NOMO-1 treated with DMSO at 0.1 percent for 48 hours (cell line): ENCODE results near the gene FASTK.

Experiments
- DNase-seq: peaks from one replicate; lab custom pipeline; 2025; ENCODE audit not compliant: unreplicated experiment; lab: John Stamatoyannopoulos, UW

FASTK gene

DNA sequence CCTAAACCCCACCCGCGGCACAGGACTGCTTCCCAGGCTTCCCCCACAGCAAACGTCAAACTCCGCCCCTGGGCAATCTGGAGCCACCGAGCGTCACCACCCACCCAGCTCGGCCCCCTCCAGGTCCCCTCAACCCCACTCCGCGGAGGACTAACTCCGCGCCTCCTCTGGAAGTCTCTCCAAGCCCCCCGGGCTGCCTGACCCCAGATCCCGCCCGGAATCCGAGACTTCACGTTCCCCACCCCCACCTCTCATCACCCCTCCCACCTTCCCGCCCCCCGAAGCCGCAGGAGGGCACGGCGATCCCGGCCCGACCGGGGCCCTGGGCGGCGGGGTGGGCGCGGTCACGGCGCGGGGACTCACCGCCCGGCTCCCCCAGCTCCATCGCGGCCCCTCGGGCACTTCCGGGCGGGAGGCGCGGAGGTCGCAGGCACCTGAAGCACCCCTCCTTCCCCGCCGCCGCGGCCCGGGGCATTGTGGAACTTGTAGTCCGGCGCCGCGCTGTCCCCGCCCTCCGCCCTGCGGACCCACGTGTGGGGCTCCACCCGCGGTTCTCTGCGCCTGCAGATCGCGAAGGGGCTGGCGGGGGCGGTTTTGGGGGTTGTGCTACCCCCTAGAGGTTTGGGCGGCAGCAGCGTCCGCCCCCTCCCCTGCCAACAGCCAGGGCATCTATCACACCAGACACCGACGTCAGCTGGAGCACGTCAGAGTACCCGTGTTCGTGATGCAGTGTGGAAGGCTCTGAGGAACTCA, 2.6 kb upstream of the FASTK start, which contains the start of gene TMUB1:
Gene TMUB1, minus strand, starts transcription at position 423 of the 753 bp plus-strand sequence. CDS start 930 bp downstream, outside the sequence.
- DNase-seq = peak; percentile 22

DNA sequence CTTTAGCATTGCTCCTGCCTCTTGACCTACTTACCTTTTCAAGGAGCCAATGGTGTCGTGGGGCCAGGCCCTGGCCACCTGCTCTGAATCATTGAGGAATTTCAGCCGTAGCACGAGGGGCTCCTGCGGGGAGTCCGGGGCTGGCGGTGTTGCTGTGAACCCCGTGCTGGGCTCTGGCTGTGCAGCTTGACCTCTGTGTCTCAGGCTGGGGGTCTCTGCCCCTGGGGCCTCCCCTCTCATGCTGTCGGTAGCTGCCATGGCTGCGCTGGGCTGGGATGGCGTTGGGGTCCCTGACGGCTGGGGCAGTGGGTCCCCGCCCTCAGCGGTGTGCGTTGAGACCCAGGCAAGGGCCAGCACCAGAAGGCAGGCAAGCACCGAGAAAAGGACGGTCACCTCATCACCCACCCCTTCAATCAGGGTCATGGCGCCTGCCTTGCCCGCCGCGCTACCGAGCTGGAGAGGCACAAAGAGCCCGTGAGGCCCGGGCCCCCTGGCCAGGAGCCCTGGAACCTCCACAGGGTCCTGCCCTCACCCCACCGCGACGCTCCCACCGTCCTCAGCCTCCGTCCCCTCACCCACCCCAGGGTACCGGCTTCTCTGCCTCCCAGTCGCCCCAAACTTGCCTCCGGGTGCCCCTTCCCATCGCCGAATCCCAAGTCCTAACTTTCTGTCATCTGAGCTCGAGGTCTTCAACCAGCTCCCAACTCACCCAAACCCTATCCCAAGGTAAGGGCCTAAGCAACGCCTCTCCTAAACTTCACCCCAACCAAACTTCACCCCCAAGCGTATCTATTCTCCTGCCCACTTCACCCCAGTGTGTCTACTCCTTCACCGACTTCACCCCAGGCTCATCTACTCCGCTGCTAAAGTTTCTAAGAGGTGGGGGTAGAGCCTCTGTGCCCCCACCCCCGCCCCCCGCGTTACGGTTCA, 1.8 kb upstream of the FASTK start:
- no peak for DNase-seq

DNA sequence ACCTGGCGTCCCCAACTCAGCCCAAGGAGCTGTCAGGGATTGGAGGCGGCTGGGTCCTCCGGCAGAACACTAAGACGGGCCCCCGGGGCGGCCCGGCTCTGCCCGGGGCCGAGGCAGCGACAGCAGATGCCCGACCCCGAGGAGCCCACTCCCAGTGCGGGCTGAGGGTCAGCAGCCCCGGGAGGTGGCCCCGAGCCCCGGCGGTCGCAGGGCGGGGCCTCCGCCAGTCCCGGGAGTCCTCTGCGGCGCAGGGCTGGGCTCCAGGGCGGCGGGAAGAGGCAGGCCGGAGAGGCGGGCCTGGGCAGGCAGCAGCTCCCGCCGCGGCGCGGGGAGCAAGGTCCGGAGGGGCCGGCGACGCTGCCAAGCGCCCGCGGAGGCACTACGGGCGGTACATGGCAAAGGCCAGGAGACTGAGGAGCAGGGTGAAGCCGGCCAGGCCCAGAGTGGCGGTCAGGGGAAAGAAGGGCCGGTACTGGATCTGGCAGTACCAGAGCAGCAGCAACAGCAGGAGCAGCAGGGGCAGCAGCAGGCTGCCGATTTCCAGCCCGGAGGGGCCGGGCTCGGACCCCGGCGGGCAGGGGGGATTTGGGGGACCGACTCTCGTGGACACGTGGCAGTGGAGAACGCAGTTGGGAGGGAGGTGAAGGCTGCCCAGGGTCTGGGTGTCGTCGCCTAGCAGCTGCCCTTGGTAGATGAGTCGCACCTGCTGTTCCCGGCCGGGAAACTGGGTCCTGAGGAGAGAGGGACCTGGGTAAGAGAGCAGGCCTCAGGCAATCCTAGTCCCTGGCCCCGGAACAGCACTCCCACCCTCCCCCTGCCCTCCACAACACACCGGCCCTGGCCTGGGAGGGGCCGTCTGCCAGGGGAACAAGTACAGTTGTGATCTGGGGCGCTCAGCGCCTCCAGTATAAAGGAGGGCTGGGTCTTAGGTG, 827 bp upstream of the FASTK start:
- no peak for DNase-seq

DNA sequence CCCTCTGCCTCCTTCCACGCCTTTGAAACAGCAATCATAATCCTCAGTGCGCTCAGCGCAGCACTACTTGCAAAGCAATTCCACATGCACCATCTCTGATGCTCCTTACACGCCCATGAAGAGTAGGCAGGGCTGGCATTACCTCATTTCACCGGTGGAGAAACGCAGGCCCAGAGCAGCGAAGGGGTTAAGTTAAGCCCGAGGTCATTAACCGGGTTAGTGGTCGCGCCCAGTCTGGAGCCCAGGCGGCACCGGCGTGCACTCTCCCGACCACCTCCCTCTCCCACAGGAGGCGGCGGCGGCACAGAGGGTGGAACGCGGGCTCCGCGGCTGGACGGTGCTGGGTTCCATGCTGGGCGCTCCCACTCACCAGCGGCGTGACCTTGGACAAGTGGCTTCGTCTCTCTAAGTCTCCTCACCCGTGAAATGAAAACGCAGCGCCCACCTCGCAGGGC, 515 bp downstream of the FASTK start:
- no peak for DNase-seq

DNA sequence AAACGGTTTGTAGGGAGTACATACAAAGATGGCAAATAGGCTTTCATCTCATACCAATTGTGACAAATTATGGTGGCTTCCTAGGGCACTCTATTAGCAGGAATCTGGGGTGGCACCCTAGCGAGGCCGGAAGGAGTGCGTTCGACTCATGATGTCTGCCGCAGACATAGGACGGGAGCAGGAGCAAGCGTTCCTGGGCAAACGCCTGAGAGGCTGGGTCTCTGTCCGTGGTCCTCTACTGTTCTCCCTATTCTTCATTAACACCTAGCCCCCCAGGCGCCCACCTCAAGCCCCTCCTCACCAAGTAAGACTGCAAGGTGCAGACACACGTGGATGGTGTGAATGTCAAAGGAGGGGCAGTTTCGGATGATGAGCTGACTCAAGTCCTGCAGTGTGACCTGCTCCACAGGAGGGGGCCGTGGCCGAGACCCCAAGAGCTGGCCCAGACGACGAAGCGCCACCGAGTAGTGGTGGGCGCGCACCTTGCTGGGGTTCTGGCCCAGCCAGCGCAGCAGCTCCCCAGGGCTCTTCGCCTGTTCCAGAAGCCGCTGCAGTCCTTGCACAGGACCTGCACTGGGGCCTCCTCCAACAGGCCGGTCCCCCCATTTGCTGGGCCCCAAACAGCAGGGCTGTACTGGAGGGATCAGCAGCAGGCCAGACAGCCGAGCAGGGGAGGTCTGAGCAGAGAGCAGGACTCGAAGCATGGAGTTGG, 1.3 kb downstream of the FASTK start:
- DNase-seq = no peak

DNA sequence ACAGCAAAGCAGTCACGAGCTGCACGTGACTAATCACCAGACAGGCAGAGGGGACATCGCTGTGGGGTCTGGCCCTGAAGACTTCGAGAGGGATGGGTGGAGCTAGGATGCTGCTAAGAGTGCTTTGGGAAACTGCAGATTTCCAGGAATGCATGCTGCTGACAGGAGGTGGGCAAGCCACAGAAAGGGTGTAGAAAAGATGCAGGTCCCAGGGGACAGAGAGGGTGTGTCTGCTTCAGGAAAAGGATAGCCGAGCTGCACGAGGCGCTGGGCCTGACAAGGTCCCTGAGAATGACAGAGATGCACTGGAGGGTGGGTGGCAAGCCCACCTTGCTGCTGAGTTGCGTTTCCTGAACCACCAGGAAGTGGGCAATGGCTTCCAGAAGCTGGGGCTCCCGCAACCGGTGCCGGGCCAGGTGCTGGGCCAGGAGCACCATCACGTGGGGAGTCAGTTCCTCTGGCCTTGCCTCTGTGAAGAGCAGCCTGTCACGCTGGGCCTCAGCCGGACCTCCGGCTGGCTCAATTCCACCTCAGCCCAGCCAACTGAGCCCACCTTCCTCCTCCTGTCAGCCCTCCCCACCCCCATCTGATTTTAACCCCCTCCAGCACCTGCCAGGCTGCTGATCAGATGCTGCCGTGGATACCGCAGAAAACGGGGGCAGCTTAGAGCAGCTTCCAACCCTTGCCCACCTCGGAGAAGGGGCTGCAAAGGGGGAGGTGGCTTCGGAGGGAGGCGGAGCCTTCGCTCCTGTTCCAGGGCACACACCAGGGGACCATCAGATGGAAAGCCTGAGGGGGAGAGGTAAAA, 2.2 kb downstream of the FASTK start:
- no peak for DNase-seq

DNA sequence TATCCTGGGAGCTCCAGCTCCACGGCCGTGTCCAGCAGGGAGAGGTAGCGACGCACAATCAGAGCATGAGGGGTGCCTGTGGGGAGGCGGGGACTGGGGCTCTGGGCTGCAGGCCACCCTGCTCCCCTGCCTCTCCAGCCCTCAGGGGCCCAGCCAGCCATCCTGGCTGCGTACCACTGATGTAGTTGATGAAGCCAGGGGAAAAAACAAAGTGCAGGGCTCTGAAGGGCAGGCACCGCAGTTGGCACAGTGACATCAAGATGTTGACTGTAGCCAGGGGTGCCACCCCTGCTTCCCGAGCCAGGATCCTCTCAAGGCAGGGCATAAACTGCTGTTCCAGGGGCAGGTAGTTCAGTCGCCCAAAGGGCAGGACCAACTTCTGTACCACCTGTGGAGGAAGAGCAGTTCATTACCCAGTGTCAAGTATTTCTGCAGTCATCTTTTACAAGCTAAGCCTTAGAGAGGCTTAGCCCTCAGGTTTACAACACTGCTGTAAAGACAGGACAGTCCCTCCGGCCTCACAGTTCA, 2.8 kb downstream of the FASTK start:
- DNase-seq = no peak

DNA sequence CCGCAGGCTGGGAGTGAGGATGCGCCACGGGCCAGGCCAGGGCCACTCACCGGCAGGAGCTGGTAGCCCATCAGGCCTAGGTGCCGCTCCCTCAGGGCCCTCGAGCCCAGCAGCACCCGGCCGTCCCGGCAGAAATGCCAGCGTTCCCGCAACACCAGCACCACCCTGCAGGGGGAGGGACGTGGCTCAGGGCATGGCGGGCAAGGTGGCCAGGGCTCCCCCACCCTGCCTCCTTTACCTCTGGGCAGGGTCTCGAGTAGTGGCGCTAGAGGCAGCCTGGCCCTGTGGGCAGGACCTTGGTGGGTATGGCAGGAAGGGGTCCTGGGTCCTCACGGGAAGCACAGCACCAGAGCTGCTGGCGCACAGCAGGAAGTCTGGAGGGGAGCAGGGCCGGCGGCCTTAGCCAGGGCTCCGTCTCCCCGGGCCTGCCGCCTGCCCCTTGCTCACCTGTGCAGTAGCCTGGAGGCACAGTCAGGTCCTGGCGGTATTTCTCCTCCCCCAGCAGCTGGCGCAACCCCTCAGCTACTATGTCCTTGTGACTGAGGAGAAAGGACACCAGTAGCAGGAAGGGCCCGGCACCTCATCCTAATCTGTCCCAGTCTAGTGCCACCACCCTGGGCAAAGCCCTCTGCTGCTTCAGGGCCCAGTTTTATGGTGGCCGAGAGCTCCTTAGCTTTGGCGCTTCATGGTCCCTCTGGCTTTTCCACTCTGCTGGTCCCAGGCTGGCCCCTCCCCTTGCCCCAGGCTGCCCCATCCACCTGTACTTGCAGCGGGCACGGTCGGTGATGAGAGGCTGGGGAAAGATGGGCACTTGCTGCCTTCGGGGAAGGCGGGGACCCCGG, 3.5 kb downstream of the FASTK start:
- no peak for DNase-seq

DNA sequence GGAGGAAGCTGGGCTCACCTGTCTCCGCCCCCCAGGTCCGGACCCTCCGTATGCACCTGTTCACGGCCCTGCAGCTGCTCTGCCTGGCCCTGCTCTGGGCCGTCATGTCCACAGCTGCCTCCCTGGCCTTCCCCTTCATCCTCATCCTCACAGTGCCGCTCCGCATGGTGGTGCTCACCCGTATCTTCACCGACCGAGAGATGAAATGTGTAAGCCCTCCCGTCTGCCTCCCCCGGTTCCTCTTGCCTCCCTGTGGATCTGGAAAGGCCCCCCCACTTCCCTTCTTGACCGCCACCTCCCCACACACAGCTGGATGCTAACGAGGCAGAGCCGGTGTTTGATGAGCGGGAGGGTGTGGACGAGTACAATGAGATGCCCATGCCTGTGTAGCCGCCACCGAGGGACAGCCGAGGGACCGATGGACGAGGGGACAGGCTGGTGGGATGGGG, 4.6 kb downstream of the FASTK start:
- DNase-seq = no peak

DNA sequence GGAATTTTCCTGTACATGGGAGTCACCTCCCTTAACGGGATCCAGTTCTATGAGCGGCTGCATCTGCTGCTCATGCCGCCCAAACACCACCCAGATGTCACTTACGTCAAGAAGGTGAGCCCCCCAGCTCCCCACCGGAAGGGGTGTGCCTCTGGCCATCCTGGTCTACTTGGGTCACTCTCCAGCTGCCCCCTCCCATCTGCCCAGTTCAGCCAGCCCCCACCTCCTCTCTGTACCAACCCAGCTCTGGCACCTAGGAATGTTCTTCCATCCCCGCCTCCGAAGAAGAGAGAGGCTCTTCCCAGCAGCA, 5.0 kb downstream of the FASTK start:
- DNase-seq = no peak

DNA sequence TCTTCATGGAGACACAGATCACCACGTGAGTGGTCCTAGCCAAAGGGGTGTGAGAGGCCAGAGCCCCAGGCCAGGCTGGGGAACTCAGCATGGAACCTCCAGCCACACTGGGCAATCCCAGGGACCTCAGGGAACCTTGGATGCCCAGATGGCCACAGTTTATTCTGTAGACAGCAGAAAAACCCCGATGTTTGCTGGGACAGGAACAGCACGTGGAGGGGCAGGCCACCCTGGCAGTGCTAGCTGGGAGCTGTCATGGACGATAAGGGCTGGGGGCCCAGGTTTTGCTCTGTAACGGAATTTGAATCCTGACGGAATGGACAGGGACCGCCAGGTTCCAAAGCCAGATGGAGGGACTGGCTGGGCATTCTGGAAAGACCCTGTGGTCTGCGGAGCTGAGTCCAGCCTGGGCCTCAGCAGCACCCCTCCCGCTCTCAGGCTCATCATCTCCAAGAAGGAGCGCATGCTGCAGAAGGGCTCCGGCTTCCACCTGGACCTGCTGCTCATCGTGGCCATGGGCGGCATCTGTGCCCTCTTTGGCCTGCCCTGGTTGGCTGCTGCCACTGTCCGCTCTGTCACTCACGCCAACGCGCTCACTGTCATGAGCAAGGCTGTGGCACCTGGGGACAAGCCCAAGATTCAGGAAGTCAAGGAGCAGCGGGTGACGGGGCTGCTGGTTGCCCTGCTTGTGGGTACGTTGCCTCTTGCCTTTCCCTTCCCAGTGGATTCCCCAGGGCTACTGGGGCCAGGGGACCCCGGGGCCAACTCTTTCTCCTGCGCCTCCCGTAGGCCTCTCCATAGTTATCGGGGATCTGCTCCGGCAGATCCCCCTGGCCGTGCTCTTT, 5.6 kb downstream of the FASTK start:
- no peak for DNase-seq

DNA sequence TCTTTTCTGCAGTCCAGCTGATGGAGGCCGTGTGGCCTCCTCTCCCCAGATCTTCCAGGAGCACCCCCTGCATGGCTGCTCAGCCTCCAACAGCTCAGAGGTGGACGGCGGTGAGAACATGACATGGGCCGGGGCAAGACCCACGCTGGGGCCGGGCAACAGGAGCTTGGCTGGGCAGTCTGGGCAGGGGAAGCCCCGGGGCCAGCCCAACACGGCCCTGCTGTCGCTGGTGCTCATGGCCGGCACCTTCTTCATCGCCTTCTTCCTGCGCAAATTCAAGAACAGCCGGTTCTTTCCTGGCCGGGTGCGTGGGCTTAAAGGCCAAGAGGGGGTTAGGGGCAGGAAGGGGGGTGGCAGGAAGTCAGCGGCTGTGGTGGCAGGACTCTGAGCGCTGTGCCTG, 6.6 kb downstream of the FASTK start:
- DNase-seq = no peak

DNA sequence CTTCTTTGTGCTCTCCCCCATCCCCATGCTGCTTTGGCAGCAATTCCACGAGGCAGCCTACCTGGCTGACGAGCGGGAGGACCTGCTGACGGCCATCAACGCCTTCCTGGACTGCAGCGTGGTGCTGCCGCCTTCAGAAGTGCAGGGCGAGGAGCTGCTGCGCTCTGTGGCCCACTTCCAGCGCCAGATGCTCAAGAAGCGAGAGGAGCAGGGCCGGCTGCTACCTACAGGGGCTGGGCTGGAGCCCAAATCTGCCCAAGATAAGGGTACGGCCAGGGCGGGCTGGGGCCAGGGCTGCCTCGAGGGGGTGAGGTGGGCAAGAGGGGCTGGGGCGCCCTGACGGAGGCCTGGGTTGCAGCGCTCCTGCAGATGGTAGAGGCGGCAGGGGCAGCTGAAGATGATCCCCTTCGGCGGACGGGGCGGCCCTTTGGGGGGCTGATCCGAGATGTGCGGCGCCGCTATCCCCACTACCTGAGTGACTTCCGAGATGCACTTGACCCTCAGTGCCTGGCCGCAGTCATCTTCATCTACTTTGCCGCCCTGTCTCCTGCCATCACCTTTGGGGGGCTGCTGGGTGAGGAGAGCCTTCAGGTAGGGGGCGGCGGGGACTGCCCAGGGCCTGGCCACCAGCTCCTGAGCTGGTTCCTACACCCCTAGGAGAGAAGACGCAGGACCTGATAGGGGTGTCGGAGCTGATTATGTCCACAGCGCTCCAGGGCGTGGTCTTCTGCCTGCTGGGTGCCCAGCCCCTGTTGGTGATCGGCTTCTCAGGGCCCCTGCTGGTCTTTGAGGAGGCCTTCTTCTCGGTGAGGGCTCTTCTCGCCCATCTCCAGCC, 9.4 kb downstream of the FASTK start:
- no peak for DNase-seq

DNA sequence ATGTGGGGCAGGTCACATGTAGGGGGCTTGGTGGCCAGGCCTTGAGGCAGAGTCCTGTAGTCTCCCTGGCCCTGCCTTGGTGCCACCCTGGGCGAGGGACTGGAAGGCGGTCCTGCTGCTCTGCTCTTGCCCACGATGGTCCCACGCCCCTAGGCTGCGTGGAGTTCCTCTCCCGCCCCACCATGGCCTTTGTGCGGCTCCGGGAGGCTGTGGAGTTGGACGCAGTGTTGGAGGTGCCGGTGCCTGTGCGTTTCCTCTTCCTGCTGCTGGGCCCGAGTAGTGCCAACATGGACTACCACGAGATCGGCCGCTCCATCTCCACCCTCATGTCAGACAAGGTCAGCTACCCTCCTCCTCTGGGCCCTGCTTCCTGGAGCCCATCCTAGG, 10.0 kb downstream of the FASTK start:
- DNase-seq = no peak

DNA sequence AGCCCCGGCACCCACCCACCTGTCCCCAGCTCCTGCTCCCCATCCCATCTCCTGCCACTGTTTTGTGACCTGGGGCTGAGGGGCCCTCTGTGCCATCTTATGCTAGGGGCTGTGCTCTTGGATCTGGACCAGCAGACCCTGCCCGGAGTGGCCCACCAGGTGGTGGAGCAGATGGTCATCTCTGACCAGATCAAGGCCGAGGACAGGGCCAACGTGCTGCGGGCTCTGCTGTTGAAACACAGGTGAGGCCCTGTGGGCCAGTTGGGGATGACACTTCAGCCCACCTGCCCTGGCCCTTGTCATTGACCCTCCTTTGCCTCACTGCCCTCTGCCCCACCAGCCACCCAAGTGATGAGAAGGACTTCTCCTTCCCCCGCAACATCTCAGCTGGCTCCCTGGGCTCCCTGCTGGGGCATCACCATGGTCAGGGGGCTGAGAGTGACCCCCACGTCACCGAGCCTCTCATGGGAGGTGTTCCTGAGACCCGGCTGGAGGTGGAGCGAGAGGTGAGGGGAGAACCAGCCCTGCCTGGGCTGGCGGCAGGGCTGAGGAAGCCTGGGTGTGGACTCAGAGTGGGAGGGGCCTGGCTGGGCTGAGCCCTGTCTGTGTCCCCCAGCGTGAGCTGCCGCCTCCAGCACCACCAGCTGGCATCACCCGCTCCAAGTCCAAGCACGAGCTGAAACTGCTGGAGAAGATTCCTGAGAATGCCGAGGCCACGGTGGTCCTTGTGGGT, 10.6 kb downstream of the FASTK start:
- no peak for DNase-seq
